Measurements from ENCODE around the gene TEK.

The TEK gene

GRCh38 chr9:27125030-27125429, 16.0 kb downstream of the TEK start:
- no peak for DNase-seq

- no peak for DNase-seq
These were observed 16.9 kb downstream of the TEK start for GRCh38 chr9:27125936-27126335.

- no peak for DNase-seq
These were observed 17.6 kb downstream of the TEK start for GRCh38 chr9:27126670-27127069.

DNA sequence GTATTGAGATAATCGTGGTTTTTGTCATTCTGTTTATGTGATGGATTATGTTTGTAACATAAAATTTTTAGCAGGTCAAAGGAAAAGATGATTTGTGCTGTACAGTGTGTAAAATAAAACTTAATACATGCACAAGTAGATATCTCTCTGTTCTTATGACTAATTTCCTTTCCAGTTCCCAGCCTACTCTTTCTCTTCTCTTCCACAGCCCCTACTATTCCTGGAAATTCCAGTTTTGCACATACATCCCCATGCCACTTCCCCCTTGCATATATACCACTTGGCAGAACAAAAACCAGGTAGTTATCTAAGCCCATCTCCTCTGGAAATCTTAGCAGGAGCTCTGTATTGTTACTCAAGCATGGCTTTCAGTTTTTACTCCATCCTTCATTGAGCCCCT, 20.2 kb downstream of the TEK start:
- DNase-seq, result no peak

DNA sequence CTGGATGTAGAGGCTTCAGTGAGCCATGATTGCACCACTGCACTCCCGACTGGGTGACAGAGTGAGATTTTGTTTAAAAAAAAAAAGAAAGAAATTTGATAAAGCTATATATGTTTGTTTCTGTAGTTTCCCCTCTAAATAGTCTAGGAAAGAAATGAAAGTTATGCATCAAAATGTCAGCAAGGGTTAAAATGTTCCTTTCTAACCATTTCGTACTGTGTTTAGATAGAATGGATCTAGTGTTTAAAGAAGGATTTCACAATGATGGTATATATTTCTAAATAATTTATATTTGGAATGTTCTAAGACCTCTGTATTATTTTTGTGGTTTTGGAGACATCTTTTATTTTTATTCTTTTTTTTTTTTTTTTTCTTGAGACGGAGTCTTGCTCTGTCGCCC, 22.7 kb downstream of the TEK start:
- DNase-seq, result no peak

DNA sequence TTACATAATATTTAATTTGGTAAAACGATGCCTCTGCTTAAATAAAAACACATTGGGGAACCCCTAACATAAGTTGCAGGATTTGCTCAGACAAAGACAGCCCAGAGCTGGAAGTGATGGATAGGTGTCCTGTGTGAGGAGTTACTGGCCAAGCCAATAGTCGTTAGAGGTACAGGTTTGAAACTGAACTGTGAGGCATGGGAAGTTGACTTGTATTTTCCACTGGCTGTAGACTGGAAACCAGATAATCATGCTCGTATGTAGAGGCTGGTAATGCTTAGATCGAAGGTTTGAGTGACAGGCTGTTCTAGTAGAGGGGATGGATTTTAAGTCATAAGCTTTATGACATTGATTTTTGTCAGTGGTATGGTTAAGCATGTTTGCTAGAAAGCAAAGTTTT, 24.8 kb downstream of the TEK start:
- DNase-seq, result no peak

- no peak for DNase-seq
These were observed 33.4 kb downstream of the TEK start for GRCh38 chr9:27142299-27142930.

DNA sequence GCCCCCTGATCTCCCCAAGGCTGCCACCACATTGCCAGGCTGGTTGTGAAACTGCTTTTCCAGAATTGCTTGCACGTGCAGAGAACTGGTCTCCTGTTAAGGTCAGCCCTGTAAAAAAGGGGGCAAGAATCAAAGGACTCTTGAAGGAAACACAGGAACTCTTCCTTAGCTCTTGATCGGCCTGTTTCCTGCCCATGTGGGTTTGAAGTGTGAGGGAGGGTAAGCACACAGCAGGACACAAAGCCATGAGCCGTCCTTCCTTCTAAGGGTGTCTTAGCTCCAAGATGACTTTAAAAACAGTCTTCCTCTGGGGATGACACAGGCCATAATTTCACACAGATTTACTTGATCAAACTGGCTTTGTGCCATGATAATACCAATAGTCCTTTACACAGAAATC, 36.1 kb downstream of the TEK start:
- no peak for DNase-seq

- no peak for DNase-seq
These were observed 40.6 kb downstream of the TEK start for GRCh38 chr9:27149651-27150050.

DNA sequence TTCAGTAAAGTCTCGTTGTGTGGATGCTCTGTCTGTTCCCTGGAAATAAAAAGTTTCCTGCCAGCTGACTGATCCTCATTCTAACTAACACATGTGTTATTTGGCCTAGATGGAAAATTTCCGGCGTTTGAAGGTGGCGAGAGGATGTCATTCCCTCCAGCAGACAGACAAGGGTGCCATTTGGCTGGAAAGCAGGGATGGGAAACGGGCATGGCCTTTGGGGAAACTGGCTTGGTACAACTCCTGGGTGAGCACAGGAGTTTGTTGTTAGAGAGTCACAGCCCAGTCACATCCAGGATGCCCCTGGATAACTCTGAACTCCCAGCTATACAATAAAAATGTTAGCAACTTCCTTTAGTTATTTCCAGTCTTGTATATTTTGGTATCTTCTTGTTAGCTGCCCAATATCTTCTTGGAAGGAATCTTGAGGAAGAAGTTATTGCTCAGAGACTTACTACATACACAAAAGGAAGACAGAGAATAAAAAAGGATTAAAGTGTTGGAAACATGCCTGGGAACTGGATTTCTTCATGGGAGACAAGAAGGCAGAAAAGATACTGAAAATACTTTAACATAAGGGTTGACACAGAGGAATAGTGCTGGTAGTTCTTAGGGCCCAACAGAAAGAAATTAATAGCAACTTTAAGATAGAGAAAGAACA, 41.9 kb downstream of the TEK start:
- DNase-seq, result no peak

DNA sequence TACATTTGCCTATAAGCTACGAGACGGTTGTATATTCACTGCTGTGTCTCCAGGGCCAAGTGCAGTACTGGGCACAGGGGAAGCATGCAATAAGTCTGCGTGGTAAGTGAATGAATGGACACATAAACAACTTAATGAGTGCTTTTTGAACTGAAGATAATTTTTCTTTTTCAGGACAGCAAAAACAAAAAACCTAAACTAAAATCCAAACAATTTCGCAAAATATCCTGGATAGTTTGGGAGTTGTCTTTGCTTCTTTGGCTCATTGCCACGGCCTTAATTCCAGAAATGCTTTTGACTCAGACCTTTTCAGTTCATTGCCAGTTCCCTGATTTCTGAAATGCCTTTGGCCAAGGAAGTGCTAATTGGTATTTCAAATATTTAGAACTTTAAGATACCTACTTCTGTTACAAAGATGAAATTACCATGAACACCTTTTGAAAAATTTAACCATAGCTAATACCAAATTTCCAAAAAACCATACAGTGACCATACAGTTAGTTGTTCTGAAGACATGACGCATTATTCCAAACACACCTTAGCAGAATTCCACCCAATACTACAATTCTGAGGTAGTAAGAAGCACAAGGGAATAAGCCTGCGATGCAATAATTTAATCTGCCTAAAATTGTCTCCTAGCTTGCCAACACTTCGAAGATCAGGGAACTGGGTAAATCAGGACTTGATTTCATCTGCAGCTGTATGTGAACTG, 42.8 kb downstream of the TEK start:
- DNase-seq, result no peak

GRCh38 chr9:27152405-27152718, 43.3 kb downstream of the TEK start:
- no peak for DNase-seq

- no peak for DNase-seq
These were observed 45.9 kb downstream of the TEK start for GRCh38 chr9:27154908-27155307.

DNA sequence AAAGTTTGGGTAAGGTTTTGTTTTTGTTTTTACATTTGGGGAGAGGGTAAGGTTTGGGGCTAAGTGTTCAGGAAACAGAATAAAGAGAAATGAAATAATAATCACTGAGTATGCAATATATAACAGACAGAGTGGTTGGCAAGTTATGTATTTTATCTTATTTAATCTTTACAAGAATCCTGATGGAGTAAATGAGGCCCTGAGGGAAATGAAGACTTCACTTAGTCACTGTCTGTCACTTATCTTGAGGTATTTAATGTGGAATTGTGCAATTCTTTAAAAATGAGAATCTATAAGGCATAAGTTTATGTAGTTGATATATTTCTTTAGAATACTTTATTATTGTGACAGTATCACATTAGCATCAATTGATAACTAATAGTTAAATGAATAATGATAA, 48.1 kb downstream of the TEK start:
- DNase-seq, result no peak

DNA sequence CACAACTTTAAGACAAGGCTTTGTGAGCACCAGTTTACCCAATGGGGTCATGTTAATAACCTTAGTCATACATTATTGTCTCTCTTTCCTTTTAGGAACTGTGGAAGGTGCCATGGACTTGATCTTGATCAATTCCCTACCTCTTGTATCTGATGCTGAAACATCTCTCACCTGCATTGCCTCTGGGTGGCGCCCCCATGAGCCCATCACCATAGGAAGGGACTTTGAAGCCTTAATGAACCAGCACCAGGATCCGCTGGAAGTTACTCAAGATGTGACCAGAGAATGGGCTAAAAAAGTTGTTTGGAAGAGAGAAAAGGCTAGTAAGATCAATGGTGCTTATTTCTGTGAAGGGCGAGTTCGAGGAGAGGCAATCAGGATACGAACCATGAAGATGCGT, 48.7 kb downstream of the TEK start:
- no peak for DNase-seq

DNA sequence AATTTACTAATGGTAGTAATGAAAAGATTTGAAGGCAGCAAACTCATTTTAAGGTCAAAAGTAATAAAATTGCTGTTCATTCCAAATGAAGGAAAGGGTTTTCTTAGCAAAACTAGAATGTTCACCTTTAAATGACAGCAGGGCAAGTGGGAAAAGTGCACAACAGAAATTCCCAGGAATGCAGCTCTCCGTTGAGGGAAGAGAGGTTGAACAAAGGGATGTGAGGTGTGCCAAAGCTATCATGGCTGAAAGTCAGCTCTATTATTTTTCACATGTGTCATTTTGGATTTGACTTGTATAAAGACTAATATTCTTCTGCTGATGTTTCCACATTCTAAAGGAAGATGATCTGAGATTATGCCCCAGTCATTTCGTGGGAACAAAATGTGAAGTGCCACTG, 51.6 kb downstream of the TEK start:
- DNase-seq, result no peak

- DNase-seq, result no peak
These were observed 53.0 kb downstream of the TEK start for GRCh38 chr9:27162045-27162444.

DNA sequence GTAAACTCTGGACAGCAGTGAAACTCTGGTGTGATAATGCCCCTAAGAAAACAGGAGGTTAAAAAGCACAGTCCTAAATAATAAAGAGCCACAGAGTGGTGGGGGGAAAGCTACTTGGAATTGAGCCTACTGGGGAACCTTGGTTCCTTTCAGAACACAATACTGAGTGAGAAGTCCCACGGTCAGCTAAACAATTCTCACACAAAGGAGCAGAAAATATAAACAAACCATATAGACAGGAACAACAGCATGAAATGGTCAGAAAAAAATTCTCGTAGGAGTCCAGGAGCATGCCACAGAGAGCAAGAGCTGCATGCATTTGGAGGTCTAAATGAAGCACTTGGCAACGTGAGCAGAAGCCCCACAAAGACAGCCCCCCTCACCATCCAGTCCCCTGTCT, 56.0 kb downstream of the TEK start:
- no peak for DNase-seq

- DNase-seq, result no peak
These were observed 56.6 kb downstream of the TEK start for GRCh38 chr9:27165670-27166069.

- DNase-seq, result no peak
These were observed 59.5 kb downstream of the TEK start for GRCh38 chr9:27168496-27168895.

DNA sequence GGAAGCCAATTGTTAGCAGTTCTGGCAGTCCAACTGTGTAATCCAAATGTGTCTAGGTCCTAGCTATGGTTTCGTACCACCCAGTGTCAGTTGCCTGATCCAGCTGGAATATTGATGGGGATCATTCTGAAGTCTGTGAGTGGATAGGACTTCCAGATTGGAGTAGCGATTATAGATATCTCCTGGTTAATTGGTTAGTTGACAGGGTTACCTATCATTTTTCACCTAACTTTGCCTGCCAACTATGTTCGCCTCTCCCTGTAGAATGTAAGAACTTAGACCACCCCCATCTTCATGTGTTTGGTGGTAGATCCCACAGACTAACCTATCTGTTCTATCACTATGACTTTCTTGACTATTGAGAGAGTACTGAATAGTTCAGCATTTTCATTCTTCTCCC, 59.9 kb downstream of the TEK start:
- no peak for DNase-seq

- DNase-seq, result no peak
These were observed 67.9 kb downstream of the TEK start for GRCh38 chr9:27176971-27177370.

DNA sequence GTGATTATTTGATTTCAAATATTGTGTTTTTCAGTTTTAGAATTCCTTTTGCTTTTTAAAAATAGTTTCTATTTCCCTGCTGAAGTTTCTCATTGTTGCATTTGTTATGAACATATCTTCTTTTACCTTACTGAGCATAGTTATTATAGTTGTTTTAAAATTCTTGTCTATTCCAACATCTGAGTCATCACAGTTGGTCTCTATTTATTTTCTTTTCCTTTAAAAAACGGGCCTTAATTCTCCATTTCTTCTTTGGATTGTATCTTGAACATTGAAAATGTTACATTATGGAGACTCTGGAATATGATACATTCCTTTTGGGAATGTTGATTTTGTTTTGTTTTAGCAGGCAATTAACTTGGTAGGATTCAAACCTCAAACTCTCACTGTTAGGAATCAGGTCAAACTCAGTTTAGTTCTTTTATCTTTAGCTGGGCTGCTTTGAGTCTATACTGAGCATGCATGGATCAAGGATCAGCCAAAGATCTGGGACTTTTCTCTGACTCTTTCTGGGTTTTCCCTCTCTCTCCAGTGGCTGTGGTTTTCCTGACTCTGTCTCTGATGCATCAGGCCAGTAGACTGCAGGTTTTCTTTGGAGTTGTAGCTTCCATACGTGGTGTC, 70.3 kb downstream of the TEK start:
- DNase-seq, result no peak

DNA sequence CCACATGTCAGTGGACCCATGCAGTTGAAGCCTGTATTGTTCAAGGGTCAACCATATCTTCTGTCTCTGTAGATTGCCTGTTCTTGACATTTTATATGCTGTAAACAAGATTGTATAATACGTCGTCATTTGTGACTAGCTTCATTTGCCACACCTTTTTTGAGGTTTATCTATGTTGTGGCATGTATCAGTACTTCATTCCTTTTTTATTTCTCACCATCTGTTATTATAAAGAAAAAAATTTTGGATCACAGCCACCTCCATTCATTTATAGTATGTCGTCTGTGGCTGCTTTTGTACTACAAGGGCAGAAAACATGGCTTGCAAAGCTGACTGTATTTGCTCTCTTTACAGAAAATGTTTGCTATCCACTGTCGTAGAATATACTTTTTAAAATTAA, 72.4 kb downstream of the TEK start:
- DNase-seq, result no peak

Measured in SIG-M5 (cell line).